ENCODE measurements around the gene TMEM200B.

TMEM200B gene

DNA sequence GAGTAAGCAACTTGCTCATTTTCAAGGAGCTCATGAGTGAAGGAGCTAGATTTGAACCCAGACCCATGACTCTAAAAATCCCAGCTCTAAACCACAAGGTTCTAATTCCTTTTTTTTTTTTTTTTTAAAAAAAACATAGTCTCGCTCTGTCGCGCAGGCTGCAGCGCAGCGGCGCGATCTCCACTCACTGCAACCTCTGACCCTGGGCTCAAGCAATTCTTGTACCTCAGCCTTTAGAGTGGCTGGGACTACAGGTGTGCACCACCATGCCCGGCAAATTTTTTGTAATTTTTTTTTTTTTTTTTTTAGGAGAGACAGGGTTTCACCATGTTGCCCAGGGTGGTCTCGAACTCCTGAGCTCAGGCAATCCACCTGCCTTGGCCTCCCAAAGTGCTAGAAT lies 44.2 kb upstream of the TMEM200B start:
- Histone ChIP-seq H3K36me3 (peaks cover 14 to 47% (median 23%) of the 10 kb centered on the region in 3 donors), H3K4me1 (peaks cover 0 to 56% (median 32%) of the 10 kb centered on the region in 4 donors), H3K27me3 (no peaks in the 10 kb centered on the region), H3K4me3 (no peak overlapping the region), H3K9me3 (no peaks in the 10 kb centered on the region), H3K27ac (no peak overlapping the region)
- TF ChIP-seq, protein P1, sequence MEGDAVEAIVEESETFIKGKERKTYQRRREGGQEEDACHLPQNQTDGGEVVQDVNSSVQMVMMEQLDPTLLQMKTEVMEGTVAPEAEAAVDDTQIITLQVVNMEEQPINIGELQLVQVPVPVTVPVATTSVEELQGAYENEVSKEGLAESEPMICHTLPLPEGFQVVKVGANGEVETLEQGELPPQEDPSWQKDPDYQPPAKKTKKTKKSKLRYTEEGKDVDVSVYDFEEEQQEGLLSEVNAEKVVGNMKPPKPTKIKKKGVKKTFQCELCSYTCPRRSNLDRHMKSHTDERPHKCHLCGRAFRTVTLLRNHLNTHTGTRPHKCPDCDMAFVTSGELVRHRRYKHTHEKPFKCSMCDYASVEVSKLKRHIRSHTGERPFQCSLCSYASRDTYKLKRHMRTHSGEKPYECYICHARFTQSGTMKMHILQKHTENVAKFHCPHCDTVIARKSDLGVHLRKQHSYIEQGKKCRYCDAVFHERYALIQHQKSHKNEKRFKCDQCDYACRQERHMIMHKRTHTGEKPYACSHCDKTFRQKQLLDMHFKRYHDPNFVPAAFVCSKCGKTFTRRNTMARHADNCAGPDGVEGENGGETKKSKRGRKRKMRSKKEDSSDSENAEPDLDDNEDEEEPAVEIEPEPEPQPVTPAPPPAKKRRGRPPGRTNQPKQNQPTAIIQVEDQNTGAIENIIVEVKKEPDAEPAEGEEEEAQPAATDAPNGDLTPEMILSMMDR (IDR thresholded peaks at IDR 0.05), result no peak
- DNase-seq, result no peak
- intact Hi-C loops (cut with DNase I; ENCODE audit: low total_unique reads), result no loop called here

- Histone ChIP-seq H3K36me3 (peaks cover 14 to 47% (median 23%) of the 10 kb centered on the region in 3 donors), H3K4me1 (peaks cover 0 to 58% (median 41%) of the 10 kb centered on the region in 4 donors), H3K27ac (no peak overlapping the region), H3K4me3 (no peak overlapping the region), H3K27me3 (no peaks in the 10 kb centered on the region), H3K9me3 (no peaks in the 10 kb centered on the region)
- DNase-seq, result no peak
- TF ChIP-seq, protein P1 (IDR thresholded peaks at IDR 0.05), result no peak
- intact Hi-C loops (cut with DNase I; ENCODE audit: low total_unique reads), result no loop called here
Observed at GRCh38 chr1:29166291-29166878, 42.7 kb upstream of the TMEM200B start.

- TF ChIP-seq, protein P1 (IDR thresholded peaks at IDR 0.05), result no peak
- Histone ChIP-seq H3K9me3 (no peaks in the 10 kb centered on the region), H3K36me3 (peaks cover 24 to 56% (median 34%) of the 10 kb centered on the region in 3 donors), H3K4me3 (no peak overlapping the region), H3K4me1 (peaks cover 0 to 50% (median 27%) of the 10 kb centered on the region in 4 donors), H3K27ac (no peak overlapping the region), H3K27me3 (no peaks in the 10 kb centered on the region)
- intact Hi-C loops (cut with DNase I; ENCODE audit: low total_unique reads), result no loop called here
- no peak for DNase-seq
Observed at GRCh38 chr1:29164588-29164987, 40.9 kb upstream of the TMEM200B start.

DNA sequence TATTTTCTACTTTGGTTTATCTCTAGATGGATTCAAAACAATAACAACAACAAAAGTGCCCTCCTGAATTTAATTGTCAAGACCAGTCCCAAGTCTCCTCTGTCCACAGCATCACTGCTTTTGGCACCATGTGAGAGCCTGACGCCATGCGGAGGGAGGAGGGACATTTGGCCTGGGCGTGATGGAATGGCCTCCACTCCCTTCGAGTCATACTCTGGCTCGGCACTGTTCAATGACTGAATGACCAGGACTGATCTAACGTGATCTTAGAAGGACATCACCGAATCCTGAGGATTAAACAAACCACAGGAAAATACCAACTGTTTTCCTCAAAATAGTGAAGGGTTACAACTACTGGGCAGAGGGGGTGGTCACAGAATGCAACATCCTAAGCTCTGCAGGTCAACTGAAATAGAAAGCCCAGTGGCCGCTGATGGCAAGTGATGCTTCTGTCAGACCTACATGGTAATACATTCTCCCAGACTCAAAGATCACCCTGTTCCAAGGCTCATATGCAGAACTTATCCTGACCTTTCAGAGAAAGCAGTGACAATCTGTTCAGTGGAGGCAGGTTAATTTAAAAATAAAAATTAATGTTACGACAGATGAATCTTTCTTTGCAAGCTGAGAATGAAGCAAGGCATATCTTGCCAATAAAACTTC lies 38.9 kb upstream of the TMEM200B start:
- H3K27me3 ChIP-seq, result no peaks in the 10 kb centered on the region
- H3K27ac ChIP-seq, result no peak overlapping the region
- H3K4me1 ChIP-seq, result peaks cover 0 to 37% (median 20%) of the 10 kb centered on the region in 4 donors
- intact Hi-C loops (cut with DNase I; ENCODE audit: low total_unique reads), result no loop called here
- TF ChIP-seq, protein P1 (IDR thresholded peaks at IDR 0.05), result no peak
- no peak for DNase-seq
- no peaks in the 10 kb centered on the region for H3K9me3 ChIP-seq
- H3K4me3 ChIP-seq, result no peak overlapping the region
- peaks cover 43 to 67% (median 54%) of the 10 kb centered on the region in 3 donors for H3K36me3 ChIP-seq

- DNase-seq, result no peak
- H3K36me3 ChIP-seq, result peaks cover 43 to 67% (median 52%) of the 10 kb centered on the region in 3 donors
Observed at GRCh38 chr1:29162025-29162424, 38.3 kb upstream of the TMEM200B start.

More at GRCh38 chr1:29162025-29162424, 38.3 kb upstream of the TMEM200B start:
- H3K4me1 ChIP-seq, result peaks cover 0 to 40% (median 23%) of the 10 kb centered on the region in 4 donors
- H3K27ac ChIP-seq, result no peak overlapping the region
- no peaks in the 10 kb centered on the region for H3K9me3 ChIP-seq
- TF ChIP-seq, protein P1 (IDR thresholded peaks at IDR 0.05), result no peak
- intact Hi-C loops (cut with DNase I; ENCODE audit: low total_unique reads), result no loop called here
- H3K4me3 ChIP-seq, result no peak overlapping the region
- no peaks in the 10 kb centered on the region for H3K27me3 ChIP-seq

Measured in tibial artery (tissue), 4 donors.